MM.1S (cell line): ENCODE measurements around the gene BRME1.

Experiments
- CTCF ChIP-seq: fragments of 300-600 bp; sonication (generic); IDR thresholded peaks from 2 replicates; pipeline ENCODE4 v1.5.1; 2016; ENCODE audit warnings: antibody characterized with exemption, low read length, mixed read lengths
- EZH2 ChIP-seq: fragments of 300-600 bp; sonication (generic); optimal IDR thresholded peaks from 2 replicates; pipeline ENCODE3; 2017; ENCODE audit warnings: low read depth, mild to moderate bottlenecking, antibody characterized with exemption, low read length, mixed read lengths

GRCh38 chr19:13877303-13877702, 28.6 kb downstream of the BRME1 start:
- TF ChIP-seq CTCF (no peak), EZH2 (no peak)
